Right lobe of liver (tissue), 6 donors: Measurements from ENCODE around the gene RBFOX1. TPM values are rescaled to one million over a fixed set of nuclear protein-coding genes. Genes with fewer than 3 reads are reported as not detected.

Experiments
- ATAC-seq, 4 donors: fragments of 200-7000 bp; cut with Tn5 transposase; one replicate each; pipeline ENCODE4 v1.9.1; 2020; ENCODE audit warnings: mild to moderate bottlenecking in 4 of 4, moderate library complexity in 4 of 4
- DNase-seq, 3 donors: peaks; one replicate each; pipeline ENCODE4 v3.0.0-alpha.2; 2020
- H3K27ac ChIP-seq, 3 donors: fragments of 200-600 bp; one replicate each; pipeline ENCODE4 v1.8.0; 2022
- H3K27me3 ChIP-seq, 2 donors: fragments of 200-600 bp; one replicate each; pipeline ENCODE4 v1.8.0; 2022
- H3K36me3 ChIP-seq, 4 donors: fragments of 200-600 bp; sonication (generic) in 1 of 4; one replicate each; pipeline versions ENCODE4 v1.5.1 to v1.8.0; 2017 to 2022; ENCODE audit warnings: control low read depth in 1 of 4
- H3K4me1 ChIP-seq, 4 donors: fragments of 200-600 bp; sonication (generic) in 1 of 4; one replicate each; pipeline versions ENCODE4 v1.5.1 to v1.8.0; 2017 to 2022; ENCODE audit warnings: control low read depth in 1 of 4
- H3K4me3 ChIP-seq, 3 donors: fragments of 200-600 bp; one replicate each; pipeline ENCODE4 v1.8.0; 2022
- H3K9me3 ChIP-seq, 4 donors: fragments of 200-600 bp; sonication (generic) in 1 of 4; one replicate each; pipeline versions ENCODE4 v1.5.1 to v1.8.0; 2017 to 2022; ENCODE audit warnings: control low read depth in 1 of 4
- POLR2A ChIP-seq: fragments of 450-650 bp; IDR thresholded peaks from one replicate; pipeline ENCODE4 v1.6.1; 2017; ENCODE audit warnings: antibody characterized with exemption, mild to moderate bottlenecking
- WGBS: methylation state at CpG from one replicate; pipeline ENCODE4 v1.1.6; 2018; ENCODE audit warnings: low coverage, low lambda C conversion rate; ENCODE audit not compliant: insufficient coverage; ENCODE audit errors: missing lambda C conversion rate; 5-methylcytosine and 5-hydroxymethylcytosine counted together
- intact Hi-C, 2 donors: fragments of 100-400 bp; cut with DNase I; formaldehyde crosslinking; loops; one replicate each; pipeline versions ENCODE4 v1.11.2 to v1.14.1; 2022
- total RNA-seq, 6 experiments: library from RNA; depleted of rRNA in 2 of 6; stranded (reverse); fragments of >200 nt in 2 of 6; fragmentation: NEBNext Ultra II Directional in 3 of 6; extraction: Animal tissue kit (Norgen Biotek cat#: 25700) in 3 of 6; gene quantifications; one replicate each; pipeline versions ENCODE4 v1.1.0 to v1.2.4, GENCODE V29; 2016 to 2023
- TF ChIP-seq, protein P1 (sequence below), 4 donors: fragments of 200-600 bp in 3 of 4; fragments of 450-650 bp in 1 of 4; IDR thresholded peaks; one replicate each; pipeline versions ENCODE4 v1.5.1 to v1.8.0; 2016 to 2022; ENCODE audit warnings: antibody characterized with exemption in 4 of 4, mild to moderate bottlenecking in 2 of 4
- donor health status: DM: no; HTN: yes; CAD: no.
- donor health status: DM: no; HTN: no; CAD: no.
- donor health status: DM: no; HTN: no; CAD: no.
- donor health status: DM: no; HTN: yes; CAD: no.
- donor health status: DM: no; HTN: yes; CAD: no.

The RBFOX1 gene
- total RNA-seq, 6 experiments from 2014 or later = 0.19 TPM; not detected in 5

DNA sequence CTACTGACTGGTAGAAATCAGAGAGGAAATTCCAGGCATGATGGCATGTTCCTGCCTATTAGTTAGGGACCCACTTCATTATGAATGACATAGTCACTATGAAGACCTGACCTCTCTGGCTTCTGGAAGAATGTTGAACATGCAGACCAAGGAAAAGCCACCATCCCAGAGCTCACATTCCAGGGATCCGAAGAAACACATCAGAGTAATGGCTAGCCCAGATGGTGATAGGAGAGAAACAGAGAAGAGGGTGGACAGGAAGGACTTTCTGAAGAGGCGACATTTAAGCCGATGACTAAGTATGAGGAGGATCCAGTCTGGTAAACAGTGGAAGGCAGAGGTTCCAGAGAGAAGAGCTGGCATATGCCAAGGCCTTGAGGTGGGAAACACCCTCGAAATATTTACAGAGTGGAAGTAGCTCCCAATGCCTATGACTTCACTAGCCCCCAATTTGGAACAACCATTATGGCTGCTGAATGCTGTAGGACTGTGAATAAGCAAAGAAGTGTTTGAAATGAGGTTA lies 216.2 kb downstream of the RBFOX1 start:
- no peaks in the 10 kb centered on the region for H3K36me3 ChIP-seq
- WGBS = 37% methylated on average over 4 of the region's 4 CpGs

DNA sequence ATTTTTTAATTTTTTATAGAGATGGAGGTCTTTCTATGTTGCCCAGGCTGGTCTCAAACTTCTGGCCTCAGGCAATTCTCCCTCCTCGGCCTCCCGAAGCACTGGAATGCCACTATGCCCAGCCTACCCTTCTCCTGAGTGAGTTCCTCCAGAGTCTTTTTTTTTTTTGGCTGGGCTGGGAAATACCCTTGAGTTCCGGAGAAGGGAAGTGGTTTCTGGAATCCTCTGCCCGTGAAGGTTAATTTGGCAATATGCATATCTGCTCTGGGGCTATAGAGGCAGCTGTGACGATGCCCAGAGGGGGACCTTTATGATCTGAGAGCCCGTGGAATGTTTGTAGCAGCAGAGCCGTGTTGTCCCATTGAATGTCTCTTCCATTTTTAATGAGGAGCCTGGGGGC lies 217.5 kb downstream of the RBFOX1 start:
- TF ChIP-seq, protein P1, sequence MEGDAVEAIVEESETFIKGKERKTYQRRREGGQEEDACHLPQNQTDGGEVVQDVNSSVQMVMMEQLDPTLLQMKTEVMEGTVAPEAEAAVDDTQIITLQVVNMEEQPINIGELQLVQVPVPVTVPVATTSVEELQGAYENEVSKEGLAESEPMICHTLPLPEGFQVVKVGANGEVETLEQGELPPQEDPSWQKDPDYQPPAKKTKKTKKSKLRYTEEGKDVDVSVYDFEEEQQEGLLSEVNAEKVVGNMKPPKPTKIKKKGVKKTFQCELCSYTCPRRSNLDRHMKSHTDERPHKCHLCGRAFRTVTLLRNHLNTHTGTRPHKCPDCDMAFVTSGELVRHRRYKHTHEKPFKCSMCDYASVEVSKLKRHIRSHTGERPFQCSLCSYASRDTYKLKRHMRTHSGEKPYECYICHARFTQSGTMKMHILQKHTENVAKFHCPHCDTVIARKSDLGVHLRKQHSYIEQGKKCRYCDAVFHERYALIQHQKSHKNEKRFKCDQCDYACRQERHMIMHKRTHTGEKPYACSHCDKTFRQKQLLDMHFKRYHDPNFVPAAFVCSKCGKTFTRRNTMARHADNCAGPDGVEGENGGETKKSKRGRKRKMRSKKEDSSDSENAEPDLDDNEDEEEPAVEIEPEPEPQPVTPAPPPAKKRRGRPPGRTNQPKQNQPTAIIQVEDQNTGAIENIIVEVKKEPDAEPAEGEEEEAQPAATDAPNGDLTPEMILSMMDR (IDR thresholded peaks at IDR 0.05) = no peak
- TF ChIP-seq POLR2A = no peak
- intact Hi-C loops = no loop called here
- DNase-seq (no peak), ATAC-seq (no peak)
- Histone ChIP-seq H3K27me3 (no peaks in the 10 kb centered on the region), H3K4me1 (no peaks in the 10 kb centered on the region), H3K4me3 (no peak overlapping the region), H3K9me3 (no peaks in the 10 kb centered on the region), H3K36me3 (no peaks in the 10 kb centered on the region), H3K27ac (no peak overlapping the region)
- 45% methylated on average over 7 of the region's 7 CpGs for WGBS

More for the DNA sequence above, 216.2 kb downstream of the RBFOX1 start:
- no peaks in the 10 kb centered on the region for H3K4me1 ChIP-seq
- no peak overlapping the region for H3K4me3 ChIP-seq
- H3K9me3 ChIP-seq = no peaks in the 10 kb centered on the region
- intact Hi-C loops = no loop called here
- TF ChIP-seq POLR2A = no peak
- TF ChIP-seq, protein P1 (IDR thresholded peaks at IDR 0.05) = no peak
- ATAC-seq (no peak), DNase-seq (no peak)
- no peak overlapping the region for H3K27ac ChIP-seq
- no peaks in the 10 kb centered on the region for H3K27me3 ChIP-seq

DNA sequence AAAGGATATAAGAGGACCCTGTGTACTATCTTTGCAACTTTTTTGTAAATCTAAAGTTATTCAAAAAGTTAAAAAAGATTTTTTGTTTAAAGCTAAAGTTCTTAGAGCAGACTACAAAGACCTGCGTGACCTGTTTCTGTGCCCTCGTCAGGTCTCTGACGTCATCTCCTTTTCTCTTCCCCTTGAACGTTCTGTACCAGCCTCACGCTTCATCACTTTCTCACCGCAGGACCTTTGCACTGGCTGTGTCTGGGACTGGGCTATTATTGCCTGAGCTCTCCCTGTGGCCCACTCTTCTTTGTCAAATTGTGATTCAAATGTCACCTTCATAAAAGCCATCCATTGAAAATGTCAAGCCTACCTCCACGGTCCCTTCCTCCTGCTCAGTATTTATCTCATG lies 222.8 kb downstream of the RBFOX1 start:
- ATAC-seq = no peak
- no peak for DNase-seq
- no peak overlapping the region for H3K4me3 ChIP-seq
- TF ChIP-seq, protein P1 (IDR thresholded peaks at IDR 0.05) = no peak
- TF ChIP-seq POLR2A = no peak
- no peak overlapping the region for H3K27ac ChIP-seq
- no peaks in the 10 kb centered on the region for H3K4me1 ChIP-seq
- H3K36me3 ChIP-seq = no peaks in the 10 kb centered on the region
- WGBS = 67% methylated on average over 7 of the region's 7 CpGs
- H3K9me3 ChIP-seq = no peaks in the 10 kb centered on the region
- H3K27me3 ChIP-seq = no peaks in the 10 kb centered on the region
- intact Hi-C loops = no loop called here

DNA sequence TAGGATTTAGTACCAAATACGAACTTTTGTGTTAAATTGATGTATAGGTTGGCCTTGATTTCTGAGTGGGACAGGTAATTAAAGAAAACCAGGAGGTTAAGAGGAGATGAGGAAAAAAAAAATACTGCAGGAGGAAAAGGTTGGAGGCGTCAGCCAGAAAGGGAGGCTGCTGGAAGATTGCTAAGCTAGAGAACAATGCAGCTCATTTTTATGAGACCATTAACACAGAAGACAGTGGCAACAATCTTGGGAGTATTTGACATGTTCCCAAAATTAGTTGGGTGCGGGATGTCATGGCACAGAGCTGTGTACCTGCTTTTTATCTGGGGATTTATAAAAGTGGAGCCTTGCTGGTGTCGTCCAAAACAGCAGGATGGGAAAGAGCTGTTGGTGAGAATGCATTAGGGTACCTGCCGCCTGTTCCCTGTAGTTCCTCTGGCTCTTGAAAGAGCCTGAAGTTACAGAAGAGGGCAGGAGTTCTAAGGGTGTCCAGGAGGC lies 229.3 kb downstream of the RBFOX1 start:
- no peak overlapping the region for H3K4me3 ChIP-seq
- DNase-seq (no peak), ATAC-seq (no peak)
- no peaks in the 10 kb centered on the region for H3K27me3 ChIP-seq
- H3K4me1 ChIP-seq = no peaks in the 10 kb centered on the region
- intact Hi-C loops = no loop called here
- H3K27ac ChIP-seq = no peak overlapping the region
- 45% methylated on average over 5 of the region's 5 CpGs for WGBS
- no peak for TF ChIP-seq POLR2A
- TF ChIP-seq, protein P1 (IDR thresholded peaks at IDR 0.05) = no peak
- H3K9me3 ChIP-seq = no peaks in the 10 kb centered on the region
- no peaks in the 10 kb centered on the region for H3K36me3 ChIP-seq
